ENCODE measurements around the gene NDUFAB1.

GRCh38 chr16:23594186-23594585 lies 1.9 kb downstream of the NDUFAB1 start:
- TF ChIP-seq CTCF (IDR thresholded peaks at IDR 0.05) (no peak), POLR2AphosphoS5 (IDR thresholded peaks at IDR 0.05; ENCODE audit: low read depth, low read length) (no peak), SIN3A (IDR thresholded peaks at IDR 0.05; ENCODE audit: borderline replicate concordance, insufficient read depth, low read depth, low read length) (no peak)

Measured in Panc1 (cell line).